Stimulated activated CD4-positive, alpha-beta T cell treated with anti-CD3 and anti-CD28 coated beads, TNF-alpha, amount 100 ng/mL, for 24 hours (primary cell): ENCODE measurements around the gene TBX2.
"Not testable (repeated sequence)": the region's sequence is repeated elsewhere in the genome, so short reads cannot be mapped to it uniquely, and the experiment has no call there.

Experiments used
- DNase-seq, 3 experiments: peaks; one replicate each; pipeline ENCODE4 v3.0.0-alpha.2; 2020; ENCODE audit warnings: low read depth in 3 of 3

Gene TBX2

GRCh38 chr17:61429831-61430230 is 30.2 kb downstream of the TBX2 start:
- DNase-seq, result not testable (repeated sequence)

- no peak for DNase-seq
These were observed 32.1 kb downstream of the TBX2 start for GRCh38 chr17:61431594-61432311.

- no peak for DNase-seq
These were observed 36.6 kb downstream of the TBX2 start for GRCh38 chr17:61436273-61436672.

- no peak for DNase-seq
These were observed 37.5 kb downstream of the TBX2 start for GRCh38 chr17:61436995-61437704.

- DNase-seq, result no peak
These were observed 41.1 kb downstream of the TBX2 start for GRCh38 chr17:61440697-61441096.

GRCh38 chr17:61441507-61441906 is 41.9 kb downstream of the TBX2 start:
- DNase-seq, result not testable (repeated sequence)

- DNase-seq, result no peak
These were observed 42.6 kb downstream of the TBX2 start for GRCh38 chr17:61442136-61442775.

GRCh38 chr17:61442878-61443474 is 43.3 kb downstream of the TBX2 start:
- no peak for DNase-seq

GRCh38 chr17:61443475-61443882 is 43.8 kb downstream of the TBX2 start:
- DNase-seq, result no peak

GRCh38 chr17:61444075-61444474 is 44.4 kb downstream of the TBX2 start:
- DNase-seq, result no peak

- DNase-seq, result no peak
These were observed 45.2 kb downstream of the TBX2 start for GRCh38 chr17:61444831-61445230.

- DNase-seq, result no peak
These were observed 47.7 kb downstream of the TBX2 start for GRCh38 chr17:61447358-61447757.

GRCh38 chr17:61448042-61448441 is 48.4 kb downstream of the TBX2 start:
- no peak for DNase-seq

- DNase-seq, result not testable (repeated sequence)
These were observed 49.5 kb downstream of the TBX2 start for GRCh38 chr17:61449140-61449539.

GRCh38 chr17:61449707-61450640 is 50.3 kb downstream of the TBX2 start:
- no peak for DNase-seq

- DNase-seq, result no peak
These were observed 51.2 kb downstream of the TBX2 start for GRCh38 chr17:61450641-61451537.

GRCh38 chr17:61451538-61452300 is 52.1 kb downstream of the TBX2 start:
- no peak for DNase-seq

GRCh38 chr17:61452301-61453290 is 53.0 kb downstream of the TBX2 start, which contains the start of gene TBX4:
Gene TBX4, plus strand, starts transcription at chr17:61452422. Its CDS starts 4,069 bp downstream, at chr17:61456491.
- no peak for DNase-seq
